B cell (primary cell): ENCODE data around the gene SNTG2.

Source experiments
- CTCF ChIP-seq: fragments of 200-600 bp; IDR thresholded peaks from one replicate; pipeline ENCODE4 v1.8.0; 2022; ENCODE audit warnings: antibody characterized with exemption, mild to moderate bottlenecking
- EZH2 ChIP-seq: IDR thresholded peaks from 2 replicates; pipeline ENCODE4 v1.6.1; 2012; ENCODE audit warnings: borderline replicate concordance, low read depth, mild to moderate bottlenecking, moderate library complexity, low read length; ENCODE audit not compliant: insufficient read depth, poor library complexity, severe bottlenecking

- TF ChIP-seq CTCF, result no peak
- no peak for TF ChIP-seq EZH2
Measured at GRCh38 chr2:926896-927295, 23.8 kb upstream of the SNTG2 start.
